ENCODE data around the gene AKR1B15. TPM values are rescaled to one million over a fixed set of nuclear protein-coding genes. Genes with fewer than 3 reads are reported as not detected.
"Not testable (repeated sequence)": the region's sequence is repeated elsewhere in the genome, so short reads cannot be mapped to it uniquely, and the experiment has no call there.

AKR1B15 gene
- total RNA-seq, 2 experiments from 2014 or later: not detected

DNA sequence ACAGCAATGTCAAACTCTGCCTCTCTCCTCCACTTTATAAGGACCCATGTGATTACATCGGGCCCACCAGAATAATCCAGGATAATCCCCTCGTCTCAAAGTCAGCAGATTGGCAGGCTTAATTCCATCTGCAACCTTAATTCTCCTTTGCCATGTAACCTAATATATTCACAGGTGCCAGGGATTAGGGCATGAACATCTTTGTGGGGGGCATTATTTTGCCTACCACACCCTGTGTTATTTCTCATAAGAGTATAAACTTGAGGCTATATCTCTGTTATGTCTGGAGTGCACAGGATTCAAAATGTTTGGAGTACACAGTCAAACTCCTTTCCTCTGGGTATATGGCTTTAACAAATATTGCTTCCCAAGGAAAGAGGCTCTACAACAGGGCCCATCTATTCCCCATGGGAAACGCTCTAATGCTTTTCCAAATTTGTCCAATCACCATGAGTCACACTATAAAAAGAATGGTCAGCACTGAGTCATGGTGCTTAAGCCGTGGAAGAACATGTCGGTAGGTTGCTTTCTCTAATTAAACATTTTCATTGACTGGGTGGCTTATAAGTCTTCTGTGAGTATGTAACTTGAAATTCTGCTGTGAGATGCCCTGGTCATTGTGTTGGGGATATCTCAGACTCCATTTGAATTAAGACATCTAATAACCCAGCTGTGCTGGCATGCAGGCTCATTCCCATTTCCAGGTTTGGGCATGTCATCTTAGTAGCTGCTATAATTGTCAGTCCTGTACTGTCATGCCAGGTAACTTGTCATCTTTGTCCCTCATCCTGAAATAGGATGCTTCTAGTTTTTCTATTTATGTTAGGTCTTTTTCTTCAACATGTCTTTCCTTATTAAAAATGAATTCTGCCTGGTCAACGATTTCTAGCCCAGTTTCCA, 33.1 kb upstream of the AKR1B15 start:
- Mint-ChIP-seq H3K4me1 (ENCODE audit: low read depth) (no peaks in the 10 kb centered on the region), H3K9me3 (no peaks in the 10 kb centered on the region), H3K36me3 (ENCODE audit: low read depth) (no peaks in the 10 kb centered on the region), H3K27me3 (peaks cover 33% of the 10 kb centered on the region), H3K27ac (no peak overlapping the region), H3K4me3 (no peak overlapping the region)
- CTCF ChIA-PET: no interaction called here
- Histone ChIP-seq H3K4me3 (ENCODE audit: low read length) (no peak overlapping the region), H3K36me3 (ENCODE audit: insufficient read depth, low read length) (no peaks in the 10 kb centered on the region), H3K9me3 (ENCODE audit: control insufficient read depth in 1 of 2, insufficient read depth in 1 of 2, low read length in 2 of 2) (no peaks in the 10 kb centered on the region), H3K27me3 (ENCODE audit: control insufficient read depth in 1 of 2, insufficient read depth in 2 of 2, low read length in 2 of 2) (peaks cover 6 to 12% of the 10 kb centered on the region in 2 experiments), H3K27ac (ENCODE audit: low read depth in 1 of 2, low read length in 2 of 2) (no peak overlapping the region), H3K4me1 (ENCODE audit: insufficient read depth, low read length) (no peaks in the 10 kb centered on the region)
- no peak for DNase-seq
- TF ChIP-seq, protein P1, sequence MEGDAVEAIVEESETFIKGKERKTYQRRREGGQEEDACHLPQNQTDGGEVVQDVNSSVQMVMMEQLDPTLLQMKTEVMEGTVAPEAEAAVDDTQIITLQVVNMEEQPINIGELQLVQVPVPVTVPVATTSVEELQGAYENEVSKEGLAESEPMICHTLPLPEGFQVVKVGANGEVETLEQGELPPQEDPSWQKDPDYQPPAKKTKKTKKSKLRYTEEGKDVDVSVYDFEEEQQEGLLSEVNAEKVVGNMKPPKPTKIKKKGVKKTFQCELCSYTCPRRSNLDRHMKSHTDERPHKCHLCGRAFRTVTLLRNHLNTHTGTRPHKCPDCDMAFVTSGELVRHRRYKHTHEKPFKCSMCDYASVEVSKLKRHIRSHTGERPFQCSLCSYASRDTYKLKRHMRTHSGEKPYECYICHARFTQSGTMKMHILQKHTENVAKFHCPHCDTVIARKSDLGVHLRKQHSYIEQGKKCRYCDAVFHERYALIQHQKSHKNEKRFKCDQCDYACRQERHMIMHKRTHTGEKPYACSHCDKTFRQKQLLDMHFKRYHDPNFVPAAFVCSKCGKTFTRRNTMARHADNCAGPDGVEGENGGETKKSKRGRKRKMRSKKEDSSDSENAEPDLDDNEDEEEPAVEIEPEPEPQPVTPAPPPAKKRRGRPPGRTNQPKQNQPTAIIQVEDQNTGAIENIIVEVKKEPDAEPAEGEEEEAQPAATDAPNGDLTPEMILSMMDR (IDR thresholded peaks at IDR 0.05): no peak
- intact Hi-C loops (cut with DNase I, micrococcal nuclease): loop anchor here (2.0 to 10.0 kb wide), 2 partner anchors 91 to 439 kb away; no protein-coding TSS in a partner anchor
- ATAC-seq (ENCODE audit: poor library complexity): no peak
- POLR2A ChIA-PET: no interaction called here

- H3K4me1 Mint-ChIP-seq (ENCODE audit: low read depth): no peaks in the 10 kb centered on the region
- H3K9me3 Mint-ChIP-seq: no peaks in the 10 kb centered on the region
- H3K27me3 Mint-ChIP-seq: peaks cover 32% of the 10 kb centered on the region
- ATAC-seq (ENCODE audit: poor library complexity) (no peak), DNase-seq (no peak)
- H3K4me3 Mint-ChIP-seq: no peak overlapping the region
- no peaks in the 10 kb centered on the region for H3K36me3 Mint-ChIP-seq (ENCODE audit: low read depth)
- no peaks in the 10 kb centered on the region for H3K36me3 ChIP-seq (ENCODE audit: insufficient read depth, low read length)
- ChIA-PET CTCF (no interaction called here), POLR2A (no interaction called here)
- no peak overlapping the region for H3K27ac ChIP-seq (ENCODE audit: low read depth in 1 of 2, low read length in 2 of 2)
- no peak overlapping the region for H3K27ac Mint-ChIP-seq
- intact Hi-C loops (cut with DNase I, micrococcal nuclease): no loop called here
- TF ChIP-seq, protein P1 (IDR thresholded peaks at IDR 0.05): no peak
- no peaks in the 10 kb centered on the region for H3K4me1 ChIP-seq (ENCODE audit: insufficient read depth, low read length)
- no peak overlapping the region for H3K4me3 ChIP-seq (ENCODE audit: low read length)
- peaks cover 0 to 12% of the 10 kb centered on the region in 2 experiments for H3K27me3 ChIP-seq (ENCODE audit: control insufficient read depth in 1 of 2, insufficient read depth in 2 of 2, low read length in 2 of 2)
- no peaks in the 10 kb centered on the region for H3K9me3 ChIP-seq (ENCODE audit: control insufficient read depth in 1 of 2, insufficient read depth in 1 of 2, low read length in 2 of 2)
These were observed 28.8 kb upstream of the AKR1B15 start for GRCh38 chr7:134520130-134520529.

- Histone ChIP-seq H3K36me3 (ENCODE audit: insufficient read depth, low read length) (no peaks in the 10 kb centered on the region), H3K4me3 (ENCODE audit: low read length) (no peak overlapping the region), H3K9me3 (ENCODE audit: control insufficient read depth in 1 of 2, insufficient read depth in 1 of 2, low read length in 2 of 2) (no peaks in the 10 kb centered on the region), H3K27ac (ENCODE audit: low read depth in 1 of 2, low read length in 2 of 2) (no peak overlapping the region), H3K4me1 (ENCODE audit: insufficient read depth, low read length) (no peaks in the 10 kb centered on the region), H3K27me3 (ENCODE audit: control insufficient read depth in 1 of 2, insufficient read depth in 2 of 2, low read length in 2 of 2) (peaks cover 0 to 6% of the 10 kb centered on the region in 2 experiments)
- Mint-ChIP-seq H3K27ac (no peak overlapping the region), H3K27me3 (peaks cover 17% of the 10 kb centered on the region), H3K4me3 (no peak overlapping the region), H3K9me3 (no peaks in the 10 kb centered on the region), H3K36me3 (ENCODE audit: low read depth) (no peaks in the 10 kb centered on the region), H3K4me1 (ENCODE audit: low read depth) (no peaks in the 10 kb centered on the region)
- ATAC-seq (ENCODE audit: poor library complexity) (no peak), DNase-seq (no peak)
- intact Hi-C loops (cut with DNase I, micrococcal nuclease): no loop called here
- ChIA-PET CTCF (no interaction called here), POLR2A (no interaction called here)
- TF ChIP-seq, protein P1 (IDR thresholded peaks at IDR 0.05): no peak
These were observed 26.3 kb upstream of the AKR1B15 start for GRCh38 chr7:134522601-134523000.

DNA sequence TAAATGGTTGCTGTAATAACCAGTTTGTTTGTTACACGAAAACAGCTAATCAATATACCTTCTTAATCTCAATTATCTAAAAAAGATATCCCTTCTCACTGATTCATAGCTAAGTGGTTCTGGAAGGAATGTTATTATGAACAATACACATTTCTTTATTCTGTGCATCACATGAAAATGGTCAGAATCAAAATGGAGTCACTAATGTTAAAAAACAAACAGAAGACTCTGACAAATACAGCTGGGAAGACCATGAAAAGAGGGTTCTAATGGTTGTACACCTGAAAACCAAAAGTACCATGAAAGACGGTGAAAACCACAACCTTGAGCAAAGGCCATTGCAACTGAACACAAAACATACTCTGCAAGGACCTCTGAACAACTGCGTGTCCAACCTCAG, 23.5 kb upstream of the AKR1B15 start:
- intact Hi-C loops (cut with DNase I, micrococcal nuclease); H3K4me1 Mint-ChIP-seq (ENCODE audit: low read depth); DNase-seq; H3K36me3 ChIP-seq (ENCODE audit: insufficient read depth, low read length); ATAC-seq (ENCODE audit: poor library complexity); H3K4me1 ChIP-seq (ENCODE audit: insufficient read depth, low read length); H3K9me3 ChIP-seq (ENCODE audit: control insufficient read depth in 1 of 2, insufficient read depth in 1 of 2, low read length in 2 of 2); H3K36me3 Mint-ChIP-seq (ENCODE audit: low read depth); H3K4me3 Mint-ChIP-seq; H3K27ac Mint-ChIP-seq; H3K27ac ChIP-seq (ENCODE audit: low read depth in 1 of 2, low read length in 2 of 2); H3K9me3 Mint-ChIP-seq; H3K4me3 ChIP-seq (ENCODE audit: low read length); H3K27me3 ChIP-seq (ENCODE audit: control insufficient read depth in 1 of 2, insufficient read depth in 2 of 2, low read length in 2 of 2); POLR2A ChIA-PET; CTCF ChIA-PET: not testable (repeated sequence)
- H3K27me3 Mint-ChIP-seq: peaks cover 11% of the 10 kb centered on the region

DNA sequence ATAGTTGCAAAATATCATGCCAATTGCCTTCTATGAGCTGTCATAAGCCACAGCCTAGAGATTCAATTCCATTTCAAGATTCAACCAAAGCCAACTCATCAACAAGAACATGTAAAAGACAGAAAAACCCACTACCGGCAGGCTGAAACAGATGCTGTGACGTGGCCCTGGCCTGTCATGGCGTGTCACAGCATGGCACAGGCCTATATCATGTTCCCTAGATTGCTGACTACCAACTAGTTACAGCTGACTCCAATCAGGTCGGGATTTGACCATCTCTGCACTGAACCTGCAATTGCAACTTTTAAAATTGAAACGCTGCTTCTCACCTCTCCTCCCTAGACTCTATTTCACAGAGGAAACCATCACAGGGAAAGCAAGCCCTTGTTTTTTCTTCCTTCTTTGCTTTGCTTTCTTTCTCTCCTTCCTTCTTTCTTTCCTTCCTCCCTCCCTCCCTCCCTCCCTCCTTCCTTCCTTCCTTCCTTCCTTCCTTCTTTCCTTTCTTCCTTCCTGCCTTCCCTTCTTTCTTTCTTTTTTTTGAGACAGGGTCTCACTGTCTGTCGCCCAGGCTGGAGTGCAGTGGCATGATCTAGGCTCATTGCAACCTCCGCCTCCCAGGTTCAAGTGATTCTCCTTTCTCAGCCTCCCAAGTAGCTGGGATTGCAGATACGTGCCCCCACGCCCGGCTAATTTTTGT, 22.2 kb upstream of the AKR1B15 start:
- H3K4me1 ChIP-seq (ENCODE audit: insufficient read depth, low read length); intact Hi-C loops (cut with DNase I, micrococcal nuclease); DNase-seq; H3K4me1 Mint-ChIP-seq (ENCODE audit: low read depth); H3K36me3 ChIP-seq (ENCODE audit: insufficient read depth, low read length); H3K9me3 Mint-ChIP-seq; H3K4me3 Mint-ChIP-seq; POLR2A ChIA-PET; H3K36me3 Mint-ChIP-seq (ENCODE audit: low read depth); H3K27ac Mint-ChIP-seq; H3K4me3 ChIP-seq (ENCODE audit: low read length); H3K27ac ChIP-seq (ENCODE audit: low read depth in 1 of 2, low read length in 2 of 2); H3K27me3 ChIP-seq (ENCODE audit: control insufficient read depth in 1 of 2, insufficient read depth in 2 of 2, low read length in 2 of 2); H3K9me3 ChIP-seq (ENCODE audit: control insufficient read depth in 1 of 2, insufficient read depth in 1 of 2, low read length in 2 of 2); CTCF ChIA-PET; ATAC-seq (ENCODE audit: poor library complexity): not testable (repeated sequence)
- H3K27me3 Mint-ChIP-seq: peaks cover 17% of the 10 kb centered on the region

All from CD4-positive, alpha-beta T cell (primary cell).